Osteoblast (primary cell): ENCODE measurements around the gene ZSCAN23. TPM values are rescaled to one million over a fixed set of nuclear protein-coding genes. Genes with fewer than 3 reads are reported as not detected.
"Not testable (repeated sequence)": the region's sequence is repeated elsewhere in the genome, so short reads cannot be mapped to it uniquely, and the experiment has no call there.

Experiments used
- DNase-seq: peaks from one replicate; pipeline ENCODE4 v3.0.0; 2011; ENCODE audit warnings: low spot score, mixed read lengths; ENCODE audit not compliant: insufficient read length; ENCODE audit errors: missing footprints
- H2AFZ ChIP-seq: 2 replicates; pipeline ENCODE4 v1.6.0; 2011; ENCODE audit warnings: mild to moderate bottlenecking, low read length
- H3K27ac ChIP-seq: 2 replicates; pipeline ENCODE4 v1.5.1; 2011; ENCODE audit warnings: mild to moderate bottlenecking, low read depth, low read length, moderate library complexity
- H3K27me3 ChIP-seq: 2 replicates; pipeline ENCODE4 v1.6.0; 2012; ENCODE audit warnings: mild to moderate bottlenecking, control low read depth, inconsistent platforms, low read length, moderate library complexity; ENCODE audit not compliant: insufficient read depth
- H3K36me3 ChIP-seq: 2 replicates; pipeline ENCODE4 v1.5.1; 2011; ENCODE audit warnings: mild to moderate bottlenecking, low read length, control low read depth, moderate library complexity; ENCODE audit not compliant: insufficient read depth
- H3K4me1 ChIP-seq: 2 replicates; pipeline ENCODE4 v1.5.1; 2011; ENCODE audit warnings: mild to moderate bottlenecking, low read length, control low read depth, moderate library complexity; ENCODE audit not compliant: insufficient read depth
- H3K4me2 ChIP-seq: 2 replicates; pipeline ENCODE4 v1.6.0; 2011; ENCODE audit warnings: mild to moderate bottlenecking, low read length; ENCODE audit not compliant: insufficient read depth
- H3K4me3 ChIP-seq: fragments of 200-600 bp; sonication (generic); 3 replicates; pipeline ENCODE4 v1.5.1; 2012; ENCODE audit warnings: mild to moderate bottlenecking, low read length, inconsistent platforms; ENCODE audit not compliant: insufficient read depth
- H3K79me2 ChIP-seq: 2 replicates; pipeline ENCODE4 v1.6.0; 2012; ENCODE audit warnings: mild to moderate bottlenecking, low read length, control low read depth, inconsistent platforms; ENCODE audit not compliant: insufficient read depth
- H3K9me3 ChIP-seq: 2 replicates; pipeline ENCODE4 v1.5.1; 2011; ENCODE audit warnings: low read depth, low read length, control low read depth
- H4K20me1 ChIP-seq: 2 replicates; pipeline ENCODE4 v1.6.0; 2012; ENCODE audit warnings: mild to moderate bottlenecking, low read length, control low read depth; ENCODE audit not compliant: insufficient read depth
- total RNA-seq: library from RNA; depleted of rRNA; stranded (reverse); fragments of >200 nt; gene quantifications from 2 replicates; pipeline ENCODE4 v1.2.3, GENCODE V29; 2012
- TF ChIP-seq, protein P1 (sequence below): IDR thresholded peaks from 2 replicates; pipeline ENCODE4 v1.5.1; 2011; ENCODE audit warnings: mild to moderate bottlenecking, low read depth, low read length, moderate library complexity; ENCODE audit errors: extremely low read depth

Gene ZSCAN23
- total RNA-seq, 1 donor = 6.9 TPM

DNA sequence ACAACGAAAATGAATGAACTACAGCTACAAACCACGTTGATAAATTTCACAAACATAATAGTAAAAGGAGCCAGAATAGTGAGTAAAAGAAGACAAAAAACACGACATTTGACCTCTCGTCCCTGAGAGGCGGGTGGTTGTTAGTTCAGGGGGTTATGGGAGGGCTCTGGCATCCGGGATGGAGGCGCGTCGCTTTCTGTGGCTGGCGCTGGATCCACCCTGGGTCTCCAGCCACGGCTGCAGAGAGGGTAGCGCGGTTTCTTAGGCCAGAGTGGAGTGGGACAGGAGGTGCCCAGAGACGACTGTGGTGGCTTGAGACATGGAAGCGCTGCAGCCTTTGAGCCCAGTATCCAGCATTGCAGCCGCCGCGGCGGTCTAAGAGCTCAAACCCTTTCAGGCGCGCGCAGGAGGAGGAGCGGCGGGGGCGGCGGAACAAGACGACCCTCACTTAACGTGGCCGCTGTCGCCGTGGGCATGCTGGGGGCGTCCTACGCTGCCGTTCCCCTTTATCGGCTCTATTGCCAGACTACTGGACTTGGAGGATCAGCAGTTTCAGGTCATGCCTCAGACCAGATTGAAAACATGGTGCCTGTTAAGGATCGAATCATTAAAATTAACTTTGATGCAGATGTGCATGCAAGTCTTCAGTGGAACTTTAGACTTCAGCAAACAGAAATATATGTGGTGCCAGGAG is 3.7 kb upstream of the ZSCAN23 start:
- H3K4me3 ChIP-seq = peak overlapping the region; percentile 70
- peak; percentile 36 for DNase-seq
- peaks cover 5% of the 10 kb centered on the region for H3K4me1 ChIP-seq
- TF ChIP-seq, protein P1, sequence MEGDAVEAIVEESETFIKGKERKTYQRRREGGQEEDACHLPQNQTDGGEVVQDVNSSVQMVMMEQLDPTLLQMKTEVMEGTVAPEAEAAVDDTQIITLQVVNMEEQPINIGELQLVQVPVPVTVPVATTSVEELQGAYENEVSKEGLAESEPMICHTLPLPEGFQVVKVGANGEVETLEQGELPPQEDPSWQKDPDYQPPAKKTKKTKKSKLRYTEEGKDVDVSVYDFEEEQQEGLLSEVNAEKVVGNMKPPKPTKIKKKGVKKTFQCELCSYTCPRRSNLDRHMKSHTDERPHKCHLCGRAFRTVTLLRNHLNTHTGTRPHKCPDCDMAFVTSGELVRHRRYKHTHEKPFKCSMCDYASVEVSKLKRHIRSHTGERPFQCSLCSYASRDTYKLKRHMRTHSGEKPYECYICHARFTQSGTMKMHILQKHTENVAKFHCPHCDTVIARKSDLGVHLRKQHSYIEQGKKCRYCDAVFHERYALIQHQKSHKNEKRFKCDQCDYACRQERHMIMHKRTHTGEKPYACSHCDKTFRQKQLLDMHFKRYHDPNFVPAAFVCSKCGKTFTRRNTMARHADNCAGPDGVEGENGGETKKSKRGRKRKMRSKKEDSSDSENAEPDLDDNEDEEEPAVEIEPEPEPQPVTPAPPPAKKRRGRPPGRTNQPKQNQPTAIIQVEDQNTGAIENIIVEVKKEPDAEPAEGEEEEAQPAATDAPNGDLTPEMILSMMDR = no peak
- no peaks in the 10 kb centered on the region for H3K36me3 ChIP-seq
- no peaks in the 10 kb centered on the region for H3K9me3 ChIP-seq
- peaks cover 6% of the 10 kb centered on the region for H3K79me2 ChIP-seq
- no peak overlapping the region for H3K27ac ChIP-seq
- H3K4me2 ChIP-seq = peak overlapping the region; percentile 75
- peak overlapping the region; percentile 88 for H2AFZ ChIP-seq
- H4K20me1 ChIP-seq = no peaks in the 10 kb centered on the region
- H3K27me3 ChIP-seq = no peaks in the 10 kb centered on the region

DNA sequence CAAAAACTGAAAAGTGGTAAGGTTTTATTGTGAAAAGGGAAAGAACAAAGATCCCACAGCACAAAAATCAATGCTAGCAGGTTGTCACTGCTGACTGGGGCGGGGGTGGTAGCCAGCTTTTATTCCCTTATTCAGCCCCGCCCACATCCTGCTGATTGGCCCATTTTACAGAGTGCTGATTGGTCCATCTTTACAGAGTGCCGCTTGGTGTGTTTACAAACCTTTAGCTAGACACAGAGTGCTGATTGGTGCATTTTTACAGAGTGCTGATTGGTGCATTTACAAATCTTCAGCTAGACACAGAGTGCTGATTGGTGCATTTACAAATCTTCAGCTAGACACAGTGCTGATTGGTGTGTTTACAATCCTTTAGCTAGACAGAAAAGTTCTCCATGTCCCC is 1.5 kb upstream of the ZSCAN23 start:
- H3K4me3 ChIP-seq, H3K27me3 ChIP-seq, H4K20me1 ChIP-seq, H3K36me3 ChIP-seq, H3K9me3 ChIP-seq, H3K4me1 ChIP-seq, H3K79me2 ChIP-seq, DNase-seq, H3K4me2 ChIP-seq, H3K27ac ChIP-seq: not testable (repeated sequence)
- peak overlapping the region; percentile 47 for H2AFZ ChIP-seq

DNA sequence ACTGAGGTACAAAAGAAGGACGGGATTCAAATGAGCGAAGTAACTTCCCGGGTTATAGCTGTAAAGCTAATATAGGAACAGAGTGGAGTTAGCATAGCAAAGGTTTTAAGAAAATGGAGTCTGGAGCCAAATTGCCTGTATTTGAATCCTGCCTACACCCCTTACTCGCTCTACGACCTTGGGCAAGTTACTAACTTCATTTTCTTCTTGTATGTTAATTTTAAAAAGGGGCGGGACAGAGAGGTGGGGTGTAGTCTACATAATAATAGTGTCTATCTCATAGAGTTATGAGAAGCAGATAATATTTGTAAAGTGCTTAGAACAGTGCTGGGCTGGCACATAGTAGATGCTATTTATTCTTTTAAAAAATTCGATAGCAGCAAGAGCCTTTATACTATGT is 705 bp downstream of the ZSCAN23 start:
- no peaks in the 10 kb centered on the region for H3K27me3 ChIP-seq
- peaks cover 5% of the 10 kb centered on the region for H3K4me1 ChIP-seq
- H3K79me2 ChIP-seq = peaks cover 6% of the 10 kb centered on the region
- H3K27ac ChIP-seq = peak overlapping the region; percentile 91
- no peaks in the 10 kb centered on the region for H4K20me1 ChIP-seq
- H3K9me3 ChIP-seq = no peaks in the 10 kb centered on the region
- H3K4me3 ChIP-seq = peak overlapping the region; percentile 94
- TF ChIP-seq, protein P1 = no peak
- peak overlapping the region; percentile 98 for H2AFZ ChIP-seq
- no peak for DNase-seq
- H3K36me3 ChIP-seq = no peaks in the 10 kb centered on the region
- H3K4me2 ChIP-seq = peak overlapping the region; percentile 86

DNA sequence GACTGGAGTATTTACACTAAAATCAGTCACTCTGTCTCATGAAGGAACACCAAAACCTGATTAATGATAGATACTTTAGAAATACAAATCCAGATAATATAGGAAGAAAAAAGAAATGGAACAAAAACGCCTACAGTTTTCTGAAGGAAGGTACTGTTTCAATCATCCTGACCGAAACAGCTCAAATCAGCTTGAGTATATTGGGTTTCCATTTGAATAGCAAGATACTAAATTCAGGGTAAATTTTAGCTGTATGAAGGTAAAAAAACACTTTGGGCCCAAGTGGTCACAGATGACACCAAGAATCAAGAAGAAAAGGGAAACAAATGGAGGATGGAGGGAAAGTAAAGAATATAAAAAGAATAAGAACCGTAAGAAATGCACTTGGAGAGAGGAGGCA is 6.9 kb downstream of the ZSCAN23 start:
- H3K36me3 ChIP-seq = peaks cover 5% of the 10 kb centered on the region
- no peak overlapping the region for H2AFZ ChIP-seq
- no peaks in the 10 kb centered on the region for H3K79me2 ChIP-seq
- H3K9me3 ChIP-seq = no peaks in the 10 kb centered on the region
- DNase-seq = no peak
- H4K20me1 ChIP-seq = no peaks in the 10 kb centered on the region
- TF ChIP-seq, protein P1 = no peak
- H3K4me2 ChIP-seq = no peak overlapping the region
- H3K27me3 ChIP-seq = no peaks in the 10 kb centered on the region
- no peaks in the 10 kb centered on the region for H3K4me1 ChIP-seq
- H3K4me3 ChIP-seq = no peak overlapping the region
- no peak overlapping the region for H3K27ac ChIP-seq
